Embryonic facial prominence (tissue), 1 donor: ENCODE measurements around the gene KCNH2.
"Not testable (repeated sequence)": the region's sequence is repeated elsewhere in the genome, so short reads cannot be mapped to it uniquely, and the experiment has no call there.

ENCODE experiments used
- DNase-seq: peaks from one replicate; pipeline ENCODE4 v3.0.0-alpha.2; 2016; ENCODE audit errors: extremely low spot score

The KCNH2 gene

GRCh38 chr7:150978126-150978789 lies at the start of gene KCNH2:
Gene KCNH2, minus strand, starts transcription at chr7:150978321. Its CDS starts 408 bp downstream, at chr7:150977913.
- DNase-seq, result no peak

GRCh38 chr7:151027728-151028130 lies 49.6 kb upstream of the KCNH2 start:
- DNase-seq, result not testable (repeated sequence)

GRCh38 chr7:151026771-151027727 lies 48.9 kb upstream of the KCNH2 start:
- DNase-seq, result not testable (repeated sequence)

- DNase-seq, result no peak
These were observed 48.0 kb upstream of the KCNH2 start for GRCh38 chr7:151025924-151026671.

- no peak for DNase-seq
These were observed 46.4 kb upstream of the KCNH2 start, which contains the start of gene ATG9B for GRCh38 chr7:151024435-151025056. Gene ATG9B, minus strand, starts transcription at chr7:151024494. Its CDS starts 71 bp downstream, at chr7:151024423.

GRCh38 chr7:151023232-151023631 lies 45.1 kb upstream of the KCNH2 start:
- DNase-seq, result no peak

GRCh38 chr7:151020231-151020630 lies 42.1 kb upstream of the KCNH2 start:
- DNase-seq, result no peak

GRCh38 chr7:151019130-151019447 lies 41.0 kb upstream of the KCNH2 start:
- DNase-seq, result no peak

GRCh38 chr7:151018421-151019129 lies 40.5 kb upstream of the KCNH2 start:
- no peak for DNase-seq

GRCh38 chr7:151017953-151018420 lies 39.9 kb upstream of the KCNH2 start:
- DNase-seq, result peak; percentile 64

- no peak for DNase-seq
These were observed 39.3 kb upstream of the KCNH2 start for GRCh38 chr7:151017370-151017952.

- DNase-seq, result no peak
These were observed 38.8 kb upstream of the KCNH2 start for GRCh38 chr7:151016942-151017341.

GRCh38 chr7:151016505-151016904 lies 38.4 kb upstream of the KCNH2 start:
- DNase-seq, result no peak

- no peak for DNase-seq
These were observed 37.8 kb upstream of the KCNH2 start for GRCh38 chr7:151015967-151016366.

GRCh38 chr7:151014950-151015349 lies 36.8 kb upstream of the KCNH2 start:
- DNase-seq, result no peak

- DNase-seq, result peak; percentile 81
These were observed 35.8 kb upstream of the KCNH2 start for GRCh38 chr7:151013733-151014497.

- no peak for DNase-seq
These were observed 35.2 kb upstream of the KCNH2 start for GRCh38 chr7:151013356-151013732.

GRCh38 chr7:151012911-151013347 lies 34.8 kb upstream of the KCNH2 start:
- no peak for DNase-seq

GRCh38 chr7:151012031-151012692 lies 34.0 kb upstream of the KCNH2 start:
- no peak for DNase-seq
